ENCODE data around the gene ARHGAP44.

The ARHGAP44 gene

DNA sequence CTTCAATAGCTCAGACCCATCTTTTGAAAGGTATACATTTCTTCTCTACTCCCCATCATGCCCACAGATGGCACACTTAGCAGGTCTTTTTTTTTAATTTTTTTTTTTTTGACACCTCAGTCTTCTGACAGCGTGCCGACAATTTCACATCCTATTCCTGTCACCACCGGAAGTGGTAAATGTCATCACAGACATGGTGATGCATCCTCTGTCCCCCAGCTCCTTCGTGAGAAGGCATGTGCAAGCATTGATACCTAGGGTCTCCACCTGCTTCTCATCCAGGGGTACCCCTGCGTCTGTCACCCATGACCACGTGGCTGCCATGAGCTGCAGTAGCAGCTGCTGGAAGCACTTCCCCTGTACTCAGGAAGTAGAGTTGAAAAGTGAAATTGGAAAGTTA is 192.9 kb downstream of the ARHGAP44 start:
- H3K4me3 ChIP-seq (ENCODE audit: low read depth, low read length), result no peak overlapping the region
- no peak for TF ChIP-seq MYC (IDR thresholded peaks at IDR 0.05; ENCODE audit: low read depth, low read length)
- TF ChIP-seq, protein P1, sequence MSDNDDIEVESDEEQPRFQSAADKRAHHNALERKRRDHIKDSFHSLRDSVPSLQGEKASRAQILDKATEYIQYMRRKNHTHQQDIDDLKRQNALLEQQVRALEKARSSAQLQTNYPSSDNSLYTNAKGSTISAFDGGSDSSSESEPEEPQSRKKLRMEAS (IDR thresholded peaks at IDR 0.05; ENCODE audit: low read depth, low read length), result peak; percentile 78
- DNase-seq (ENCODE audit: low read depth), result peak; percentile 74

DNA sequence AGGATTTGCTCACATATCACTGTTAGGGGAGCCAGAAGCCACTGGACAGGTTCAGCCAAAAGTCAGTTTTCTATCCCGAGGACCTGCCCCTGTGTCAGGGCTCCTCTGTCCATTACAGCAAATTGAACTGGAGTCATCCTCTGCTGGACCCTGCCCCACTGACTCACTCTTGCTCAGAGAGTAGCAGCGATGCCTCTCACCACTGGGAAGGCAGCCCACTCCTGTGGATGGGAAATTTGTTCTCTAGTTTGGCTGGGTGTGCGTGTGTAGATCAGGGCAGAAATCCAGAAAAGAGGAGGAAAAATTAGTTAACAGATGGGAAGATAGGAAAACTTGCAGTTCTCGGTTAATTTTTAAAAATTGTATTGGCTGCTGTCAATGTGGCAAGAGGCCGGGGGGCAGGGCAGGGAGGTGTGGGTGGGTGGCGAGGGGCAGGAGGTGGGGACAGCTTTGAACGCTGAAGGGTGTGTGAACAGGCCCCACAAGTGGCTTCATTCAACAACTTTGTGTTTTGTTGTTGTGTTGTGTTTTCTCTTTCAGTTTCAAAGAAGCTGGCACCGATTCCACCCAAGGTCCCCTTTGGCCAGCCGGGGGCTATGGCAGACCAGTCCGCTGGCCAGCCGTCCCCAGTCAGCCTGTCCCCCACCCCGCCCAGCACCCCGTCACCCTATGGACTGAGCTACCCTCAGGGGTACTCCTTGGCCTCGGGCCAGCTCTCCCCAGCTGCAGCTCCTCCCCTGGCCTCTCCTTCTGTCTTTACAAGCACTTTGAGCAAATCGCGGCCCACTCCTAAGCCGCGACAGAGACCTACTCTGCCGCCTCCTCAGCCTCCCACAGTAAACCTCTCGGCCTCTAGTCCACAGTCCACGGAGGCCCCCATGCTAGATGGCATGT is 194.9 kb downstream of the ARHGAP44 start:
- TF ChIP-seq, protein P1 (IDR thresholded peaks at IDR 0.05; ENCODE audit: low read depth, low read length), result no peak
- TF ChIP-seq, protein P2, sequence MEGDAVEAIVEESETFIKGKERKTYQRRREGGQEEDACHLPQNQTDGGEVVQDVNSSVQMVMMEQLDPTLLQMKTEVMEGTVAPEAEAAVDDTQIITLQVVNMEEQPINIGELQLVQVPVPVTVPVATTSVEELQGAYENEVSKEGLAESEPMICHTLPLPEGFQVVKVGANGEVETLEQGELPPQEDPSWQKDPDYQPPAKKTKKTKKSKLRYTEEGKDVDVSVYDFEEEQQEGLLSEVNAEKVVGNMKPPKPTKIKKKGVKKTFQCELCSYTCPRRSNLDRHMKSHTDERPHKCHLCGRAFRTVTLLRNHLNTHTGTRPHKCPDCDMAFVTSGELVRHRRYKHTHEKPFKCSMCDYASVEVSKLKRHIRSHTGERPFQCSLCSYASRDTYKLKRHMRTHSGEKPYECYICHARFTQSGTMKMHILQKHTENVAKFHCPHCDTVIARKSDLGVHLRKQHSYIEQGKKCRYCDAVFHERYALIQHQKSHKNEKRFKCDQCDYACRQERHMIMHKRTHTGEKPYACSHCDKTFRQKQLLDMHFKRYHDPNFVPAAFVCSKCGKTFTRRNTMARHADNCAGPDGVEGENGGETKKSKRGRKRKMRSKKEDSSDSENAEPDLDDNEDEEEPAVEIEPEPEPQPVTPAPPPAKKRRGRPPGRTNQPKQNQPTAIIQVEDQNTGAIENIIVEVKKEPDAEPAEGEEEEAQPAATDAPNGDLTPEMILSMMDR (IDR thresholded peaks at IDR 0.05; ENCODE audit: low read depth, low read length), result no peak
- TF ChIP-seq MYC (IDR thresholded peaks at IDR 0.05; ENCODE audit: low read depth, low read length) (no peak), POLR2A (IDR thresholded peaks at IDR 0.05; ENCODE audit: extremely low read depth, insufficient read length) (no peak)
- no peak for DNase-seq (ENCODE audit: low read depth)

DNA sequence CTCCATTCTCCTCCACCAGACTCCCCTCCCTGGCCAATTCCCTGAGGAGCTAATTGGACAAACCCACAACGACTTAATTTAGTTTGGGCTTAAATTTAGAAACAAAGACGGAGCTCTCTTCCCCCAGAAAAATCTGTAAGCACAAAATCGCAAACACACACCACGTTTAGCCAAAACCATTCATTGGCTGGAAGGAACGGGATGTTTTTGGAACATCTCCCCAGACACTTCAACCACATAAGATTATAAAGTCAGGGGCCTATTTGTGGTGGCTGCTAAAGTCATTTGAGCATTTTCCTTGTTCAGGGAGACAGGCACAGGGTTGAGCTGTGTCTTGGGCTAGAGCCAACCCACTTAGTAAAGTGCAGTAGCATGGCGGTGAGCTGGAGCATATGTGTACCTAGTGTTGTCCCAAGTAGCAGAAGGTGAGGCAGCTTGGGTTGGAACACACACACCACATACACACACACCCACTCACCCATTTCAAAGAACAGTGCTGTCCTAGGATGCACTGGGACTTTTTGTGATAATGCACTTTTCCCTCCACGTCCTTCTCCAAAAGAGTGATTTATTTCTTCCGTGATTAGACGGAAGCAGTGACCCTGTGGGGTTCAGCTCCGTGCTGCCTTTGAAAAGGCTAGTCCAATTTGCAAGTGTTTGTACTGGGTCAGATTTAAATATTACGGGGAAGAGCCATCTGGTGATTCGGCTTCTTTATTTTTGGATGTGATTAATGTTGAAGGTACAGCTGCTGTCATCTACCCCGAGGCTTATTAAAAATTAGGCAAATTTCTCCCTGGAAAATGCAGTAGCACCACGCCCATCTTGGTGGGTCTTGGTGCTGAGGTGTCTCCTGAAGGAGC is 196.4 kb downstream of the ARHGAP44 start:
- DNase-seq (ENCODE audit: low read depth), result no peak
- H3K4me3 ChIP-seq (ENCODE audit: low read depth, low read length), result no peak overlapping the region
- TF ChIP-seq, protein P1 (IDR thresholded peaks at IDR 0.05; ENCODE audit: low read depth, low read length), result no peak

More for the DNA sequence above, 194.9 kb downstream of the ARHGAP44 start:
- H3K4me3 ChIP-seq (ENCODE audit: low read depth, low read length), result no peak overlapping the region

DNA sequence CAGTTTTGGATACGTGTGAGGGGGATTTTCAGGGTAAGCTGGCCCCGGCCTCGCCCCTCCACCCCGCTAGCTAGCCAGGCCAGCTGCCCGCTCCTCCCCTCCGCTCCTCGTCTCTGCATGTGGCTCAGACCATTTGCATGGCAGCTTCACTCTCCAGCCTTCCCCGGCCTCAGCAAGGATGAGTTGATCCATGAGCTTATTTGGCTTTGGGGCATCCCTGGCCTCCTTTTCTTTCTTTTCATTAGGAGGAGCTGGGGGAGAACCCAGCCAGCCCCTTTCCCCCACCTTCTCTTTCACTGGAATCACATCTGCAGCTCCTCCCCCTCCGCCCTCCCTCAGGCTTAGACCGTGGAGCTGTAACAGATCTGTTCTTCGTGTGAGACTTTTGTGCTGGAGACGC is 197.8 kb downstream of the ARHGAP44 start:
- no peak overlapping the region for H3K4me3 ChIP-seq (ENCODE audit: low read depth, low read length)
- no peak for DNase-seq (ENCODE audit: low read depth)
- no peak for TF ChIP-seq POLR2A (IDR thresholded peaks at IDR 0.05; ENCODE audit: extremely low read depth, insufficient read length)
- TF ChIP-seq MYC (IDR thresholded peaks at IDR 0.05; ENCODE audit: low read depth, low read length), result no peak
- TF ChIP-seq, protein P1 (IDR thresholded peaks at IDR 0.05; ENCODE audit: low read depth, low read length), result no peak
- TF ChIP-seq, protein P2 (IDR thresholded peaks at IDR 0.05; ENCODE audit: low read depth, low read length), result no peak

DNA sequence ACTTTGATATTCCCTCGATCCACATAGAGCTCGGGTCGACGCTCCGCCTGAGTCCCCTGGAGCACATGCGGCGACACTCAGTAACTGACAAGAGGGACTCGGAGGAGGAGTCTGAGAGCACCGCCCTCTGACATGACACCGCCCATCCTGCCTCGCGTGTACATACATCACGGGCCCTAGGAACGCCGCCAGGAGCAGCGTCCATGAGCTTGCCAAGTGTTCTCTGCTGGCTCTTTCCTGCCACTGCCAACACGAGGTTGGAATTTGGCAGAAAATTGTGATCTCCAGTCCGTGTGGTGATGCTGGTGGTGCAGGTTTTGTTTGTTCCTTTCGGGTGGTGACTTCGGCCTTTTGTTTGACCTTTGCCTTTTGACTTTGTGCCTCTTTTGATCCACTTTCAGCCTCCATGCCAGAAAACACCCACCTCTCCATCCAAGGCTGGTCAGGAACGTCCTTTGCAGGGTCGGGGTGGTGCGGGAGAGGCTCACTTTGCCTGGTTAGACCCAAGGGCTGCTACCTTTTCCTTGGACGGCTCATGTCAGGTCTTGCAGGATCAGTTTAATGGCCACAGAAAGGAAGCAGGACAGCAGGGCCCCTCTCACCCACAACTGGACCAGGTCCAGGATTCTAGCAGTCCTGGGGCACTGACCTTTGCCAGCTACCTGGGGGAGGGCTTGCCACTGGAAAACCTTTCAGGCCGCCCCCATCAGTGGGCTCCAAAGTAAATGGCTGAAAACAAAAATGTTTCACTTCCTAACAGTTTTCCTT is 200.9 kb downstream of the ARHGAP44 start:
- no peak overlapping the region for H3K4me3 ChIP-seq (ENCODE audit: low read depth, low read length)
- peak; percentile 31 for DNase-seq (ENCODE audit: low read depth)
- TF ChIP-seq, protein P2 (IDR thresholded peaks at IDR 0.05; ENCODE audit: low read depth, low read length), result no peak
- TF ChIP-seq, protein P1 (IDR thresholded peaks at IDR 0.05; ENCODE audit: low read depth, low read length), result no peak
- TF ChIP-seq MYC (IDR thresholded peaks at IDR 0.05; ENCODE audit: low read depth, low read length) (no peak), POLR2A (IDR thresholded peaks at IDR 0.05; ENCODE audit: extremely low read depth, insufficient read length) (no peak)

DNA sequence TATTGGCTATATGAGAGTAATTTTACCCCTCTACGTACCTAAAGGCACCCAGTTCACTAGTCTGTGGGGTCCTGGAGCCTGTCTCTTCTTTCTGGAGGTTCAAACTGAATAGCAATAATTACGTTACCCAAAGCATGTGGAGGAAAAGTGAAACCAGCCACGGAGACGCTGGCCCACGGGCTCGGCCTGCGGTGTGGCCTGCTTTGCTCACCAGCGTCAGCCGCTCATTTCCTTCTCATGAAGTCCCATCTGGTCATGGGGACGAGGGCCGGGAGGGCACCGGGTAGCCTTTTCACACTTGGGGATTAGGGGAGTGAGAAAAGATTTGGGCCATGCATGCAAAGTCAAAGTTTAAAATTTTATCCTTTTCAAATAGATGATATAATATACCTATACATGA is 201.6 kb downstream of the ARHGAP44 start:
- no peak for DNase-seq (ENCODE audit: low read depth)
- no peak for TF ChIP-seq MYC (IDR thresholded peaks at IDR 0.05; ENCODE audit: low read depth, low read length)
- no peak for TF ChIP-seq POLR2A (IDR thresholded peaks at IDR 0.05; ENCODE audit: extremely low read depth, insufficient read length)
- TF ChIP-seq, protein P2 (IDR thresholded peaks at IDR 0.05; ENCODE audit: low read depth, low read length), result no peak
- TF ChIP-seq, protein P1 (IDR thresholded peaks at IDR 0.05; ENCODE audit: low read depth, low read length), result no peak

More for the DNA sequence above, 201.6 kb downstream of the ARHGAP44 start:
- H3K4me3 ChIP-seq (ENCODE audit: low read depth, low read length), result no peak overlapping the region

Data from NB4 (cell line).